ENCODE measurements around the gene TUSC2.
"Not testable (repeated sequence)": the region's sequence is repeated elsewhere in the genome, so short reads cannot be mapped to it uniquely, and the experiment has no call there.

Gene TUSC2

DNA sequence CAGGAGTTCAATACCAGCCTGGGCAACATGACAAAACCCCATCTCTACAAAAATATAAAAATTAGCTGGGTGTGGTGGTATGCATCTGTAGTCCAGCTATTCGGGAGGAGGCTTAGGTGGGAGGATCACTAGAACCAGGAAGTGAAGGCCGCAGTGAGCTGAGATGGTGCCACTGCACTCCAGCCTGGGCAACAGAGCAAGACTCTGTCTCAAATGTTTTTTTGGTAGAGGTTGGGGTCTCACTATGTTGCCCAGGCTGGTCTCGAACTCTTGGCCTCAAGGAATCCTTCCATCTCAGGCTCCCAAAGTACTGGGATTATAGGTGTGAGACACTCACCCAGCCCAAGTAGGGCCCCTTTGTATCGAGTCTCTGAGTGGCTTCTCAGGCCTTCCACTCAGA, 33.9 kb downstream of the TUSC2 start:
- DNase-seq (ENCODE audit: low read depth) = no peak

DNA sequence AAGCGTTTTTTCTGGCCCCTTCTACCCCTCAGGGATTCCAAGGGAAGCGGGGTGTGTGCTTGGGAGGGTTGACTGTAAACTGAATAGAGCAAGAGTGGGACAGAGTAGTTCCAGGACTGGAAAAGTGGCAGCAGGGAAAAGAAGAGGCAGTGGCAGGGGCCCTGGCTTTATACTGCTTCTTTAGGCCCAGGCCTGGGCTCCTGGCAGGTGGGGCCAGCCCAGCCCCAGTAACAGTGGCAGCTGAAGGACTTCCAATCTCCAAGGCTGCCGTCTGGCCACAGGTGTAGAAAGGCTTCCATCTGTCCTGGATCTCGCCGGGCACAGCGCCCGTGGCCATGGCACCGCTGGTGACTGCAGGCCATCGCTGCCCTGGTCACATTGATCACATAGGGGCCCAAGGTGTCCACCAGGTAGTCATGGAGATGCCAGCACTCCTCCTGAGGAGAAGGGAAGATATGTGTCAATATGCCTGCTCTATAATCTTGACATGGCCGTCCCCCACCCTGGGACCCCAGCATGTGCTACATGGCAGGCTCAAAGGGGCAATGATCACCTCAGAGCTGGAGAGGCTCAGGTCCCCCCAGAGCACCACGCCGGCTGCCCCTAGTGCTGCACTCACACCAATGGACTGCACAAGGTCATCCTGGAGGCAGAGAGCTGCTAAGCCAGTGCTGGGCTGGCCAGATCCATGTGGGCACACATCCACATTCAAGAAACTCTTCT, 34.8 kb downstream of the TUSC2 start:
- no peak for DNase-seq (ENCODE audit: low read depth)

DNA sequence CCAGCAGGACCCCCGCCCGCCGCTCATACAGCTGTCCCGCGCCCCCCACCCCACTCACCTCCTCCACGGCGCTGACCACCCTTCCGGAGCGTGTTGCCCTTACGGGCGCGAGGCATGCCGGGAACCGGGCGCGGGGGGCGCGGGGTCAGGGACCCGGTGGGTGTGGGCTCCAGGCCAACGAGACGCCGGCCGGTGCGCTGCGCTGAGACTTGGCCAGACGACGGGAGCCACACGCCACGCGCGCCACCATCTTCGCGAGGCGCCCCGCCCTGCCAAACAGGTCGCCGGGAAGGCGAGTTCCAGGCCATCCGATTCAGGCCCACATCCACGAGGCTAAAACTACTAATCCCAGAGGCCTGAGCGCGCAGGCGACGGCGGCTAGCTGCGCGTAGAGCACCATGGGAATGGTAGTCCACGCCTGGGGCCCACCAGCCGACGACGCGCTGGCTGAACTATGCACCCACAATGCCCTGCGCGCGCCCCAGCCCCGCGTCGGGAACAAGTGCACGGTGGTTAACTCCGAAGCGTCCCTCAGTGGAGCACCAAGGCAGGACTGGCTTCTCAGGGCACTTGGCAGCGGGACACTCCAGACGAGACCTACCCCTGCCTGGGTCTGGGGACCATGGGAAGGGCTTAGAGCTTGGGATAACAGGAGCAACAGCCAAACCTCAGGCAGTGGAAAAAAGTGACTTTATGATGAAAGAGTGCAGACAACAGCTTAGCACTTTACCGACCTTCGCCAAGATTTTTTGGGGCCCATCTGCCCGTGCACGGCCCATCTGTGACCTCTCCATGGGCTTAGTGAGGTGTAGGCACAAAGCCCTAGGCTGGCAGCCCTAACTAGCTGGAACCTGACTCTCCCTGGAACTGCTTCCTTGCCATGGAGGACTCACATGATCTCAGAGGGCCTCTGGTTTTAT, 35.6 kb downstream of the TUSC2 start, which contains the start of gene IFRD2:
Gene IFRD2 (minus strand): TSS at position 271 of the 920 bp plus-strand sequence. CDS start 155 bp downstream, at position 116.
- DNase-seq (ENCODE audit: low read depth) = peak; percentile 92

DNA sequence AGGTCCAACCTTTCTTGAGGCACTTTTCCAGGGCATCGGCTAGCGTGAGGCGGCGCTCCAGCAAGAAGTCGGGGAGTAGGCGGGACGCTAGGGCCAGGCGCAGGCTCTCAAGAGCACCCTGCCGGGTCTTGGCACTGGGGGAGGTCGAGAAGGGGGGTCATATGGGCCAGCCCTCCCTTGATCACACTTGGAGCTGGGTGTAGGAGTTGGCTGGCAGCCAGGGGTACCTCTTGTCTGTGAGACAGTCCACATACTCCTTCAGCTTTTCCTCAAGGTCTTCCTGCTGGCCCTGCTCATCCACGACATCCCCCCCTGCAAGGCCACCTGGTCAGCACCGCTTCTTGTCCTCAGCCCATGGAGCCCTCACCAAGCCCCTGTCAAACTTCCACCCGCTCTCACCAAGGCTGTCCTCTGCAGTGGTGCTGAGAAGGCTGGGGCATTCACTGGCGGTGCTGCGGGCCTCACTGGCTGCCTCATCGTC, 37.8 kb downstream of the TUSC2 start:
- DNase-seq (ENCODE audit: low read depth) = no peak

DNA sequence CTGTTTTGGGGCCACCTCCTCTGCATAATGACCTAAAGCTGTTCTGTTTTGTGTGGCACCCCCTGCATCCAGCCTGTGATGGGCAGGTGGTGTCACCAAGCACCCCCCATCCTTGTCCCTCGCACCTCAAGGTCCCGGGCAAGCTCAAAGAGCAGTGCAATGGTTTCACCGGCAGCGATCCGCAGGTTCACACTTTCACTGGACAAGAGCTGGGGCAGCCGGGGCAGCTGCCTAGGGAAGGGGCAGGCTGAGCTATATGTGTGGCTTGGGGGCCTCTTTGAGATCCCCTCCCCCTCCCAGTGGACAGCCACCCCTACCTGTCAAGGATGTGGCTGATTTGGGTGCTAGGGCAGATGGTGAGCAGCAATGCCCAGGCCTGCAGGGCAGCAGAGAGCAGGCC, 38.9 kb downstream of the TUSC2 start:
- no peak for DNase-seq (ENCODE audit: low read depth)

DNA sequence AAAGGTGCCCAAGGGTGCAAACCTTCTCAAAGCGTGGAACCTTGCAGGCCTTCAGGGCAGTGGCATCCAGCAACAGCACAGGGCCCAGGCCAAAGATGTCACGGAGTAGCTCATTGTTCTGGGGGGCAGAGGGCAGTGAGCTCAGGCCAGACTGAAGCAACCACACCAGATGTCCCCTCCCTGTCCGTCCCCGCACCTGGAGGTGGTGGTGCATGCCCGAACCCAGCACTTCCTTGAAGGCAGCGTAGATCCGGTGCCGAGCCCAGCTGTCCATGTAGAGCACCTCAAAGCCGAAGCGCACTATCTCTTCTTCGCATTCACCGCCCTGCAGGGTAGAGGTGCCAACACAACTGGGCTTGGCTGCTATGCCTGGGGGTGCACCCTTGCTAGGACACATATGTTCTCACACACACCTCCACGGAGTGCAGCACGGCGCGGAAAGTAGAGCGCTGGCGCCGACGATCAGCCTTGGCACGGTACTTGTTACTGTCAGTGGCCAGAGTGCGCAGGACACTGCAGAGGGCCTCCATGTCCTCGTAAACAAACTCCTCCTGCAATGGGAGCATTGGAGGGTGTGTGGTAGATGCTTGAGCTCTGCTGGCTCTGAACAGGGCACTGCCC, 39.5 kb downstream of the TUSC2 start:
- no peak for DNase-seq (ENCODE audit: low read depth)

DNA sequence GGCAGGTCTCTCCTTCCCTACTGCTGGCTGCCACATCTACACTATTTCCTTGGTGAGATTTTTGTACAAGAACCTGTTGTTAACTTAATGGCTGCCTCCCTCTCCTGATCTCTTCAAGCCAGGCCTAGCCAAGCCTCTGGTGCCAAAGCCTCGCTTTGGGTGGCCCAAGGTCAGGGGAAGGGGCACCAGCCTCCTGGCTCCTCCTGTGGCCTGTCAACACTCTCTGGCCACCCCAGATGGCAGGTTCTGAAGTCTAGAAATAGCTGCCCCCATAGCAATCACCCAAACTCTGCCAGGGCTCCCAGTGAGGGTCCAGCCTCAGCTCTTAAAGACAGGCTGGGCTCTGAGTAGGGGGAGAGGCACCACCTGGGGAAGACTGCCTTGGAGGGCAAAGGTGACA, 40.8 kb downstream of the TUSC2 start:
- DNase-seq (ENCODE audit: low read depth) = no peak

DNA sequence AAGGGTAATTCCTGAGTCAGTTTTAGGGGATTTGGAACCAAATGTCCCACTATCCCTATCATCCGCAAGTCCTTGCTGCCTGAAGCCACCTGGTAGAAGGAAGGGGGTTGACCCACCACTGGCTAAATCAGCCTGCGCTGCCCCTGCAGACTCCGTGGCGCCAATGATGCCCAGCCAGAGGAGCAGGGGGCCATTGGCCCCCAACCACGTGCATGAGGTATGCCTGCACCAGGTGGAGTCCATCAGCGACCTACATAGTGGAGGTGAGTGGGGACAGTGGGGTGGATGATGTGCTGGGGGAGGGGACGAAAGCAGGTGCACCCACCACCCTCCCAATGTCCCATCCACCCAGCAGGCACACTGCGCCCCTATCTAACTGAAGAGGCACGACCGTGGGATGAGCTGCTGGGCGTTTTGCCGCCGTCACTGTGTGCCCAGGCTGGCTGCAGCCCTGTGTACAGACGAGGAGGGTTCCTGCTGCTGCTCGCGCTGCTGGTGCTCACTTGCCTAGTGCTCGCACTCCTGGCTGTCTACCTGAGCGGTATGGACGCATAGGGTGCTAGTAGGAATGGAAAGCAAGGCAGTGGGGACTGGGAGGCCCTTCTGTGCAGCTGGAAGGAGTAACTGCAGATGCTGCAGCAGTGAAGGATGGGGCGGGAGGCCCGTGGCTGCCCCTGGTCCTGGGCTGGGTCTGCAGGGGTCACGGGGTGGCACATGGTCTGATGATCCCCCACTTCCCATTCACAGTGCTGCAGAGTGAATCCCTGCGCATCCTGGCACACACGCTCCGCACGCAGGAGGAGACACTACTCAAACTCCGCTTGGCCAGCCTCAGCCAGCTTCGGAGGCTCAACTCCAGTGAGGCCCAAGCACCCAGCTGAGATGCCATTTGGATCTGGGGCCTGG, 41.4 kb downstream of the TUSC2 start:
- no peak for DNase-seq (ENCODE audit: low read depth)

DNA sequence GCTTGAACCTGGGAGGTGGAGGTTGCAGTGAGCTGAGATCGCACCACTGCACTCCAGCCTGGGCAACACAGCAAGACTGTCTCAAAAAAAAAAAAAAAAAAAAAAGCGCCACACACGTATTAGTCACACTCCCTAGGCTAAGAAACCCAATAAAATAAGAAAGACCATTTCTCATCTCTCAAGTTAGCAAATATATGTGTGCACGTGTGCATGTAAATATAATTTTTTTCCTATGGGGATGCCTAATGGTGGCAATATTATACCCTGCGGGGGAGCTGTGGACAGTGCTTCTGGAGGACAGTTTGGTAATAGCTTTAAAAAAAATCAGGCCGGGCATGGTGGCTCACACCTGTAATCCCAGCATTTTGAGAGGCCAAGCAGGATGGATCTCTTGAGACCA, 43.9 kb downstream of the TUSC2 start:
- DNase-seq (ENCODE audit: low read depth) = not testable (repeated sequence)

DNA sequence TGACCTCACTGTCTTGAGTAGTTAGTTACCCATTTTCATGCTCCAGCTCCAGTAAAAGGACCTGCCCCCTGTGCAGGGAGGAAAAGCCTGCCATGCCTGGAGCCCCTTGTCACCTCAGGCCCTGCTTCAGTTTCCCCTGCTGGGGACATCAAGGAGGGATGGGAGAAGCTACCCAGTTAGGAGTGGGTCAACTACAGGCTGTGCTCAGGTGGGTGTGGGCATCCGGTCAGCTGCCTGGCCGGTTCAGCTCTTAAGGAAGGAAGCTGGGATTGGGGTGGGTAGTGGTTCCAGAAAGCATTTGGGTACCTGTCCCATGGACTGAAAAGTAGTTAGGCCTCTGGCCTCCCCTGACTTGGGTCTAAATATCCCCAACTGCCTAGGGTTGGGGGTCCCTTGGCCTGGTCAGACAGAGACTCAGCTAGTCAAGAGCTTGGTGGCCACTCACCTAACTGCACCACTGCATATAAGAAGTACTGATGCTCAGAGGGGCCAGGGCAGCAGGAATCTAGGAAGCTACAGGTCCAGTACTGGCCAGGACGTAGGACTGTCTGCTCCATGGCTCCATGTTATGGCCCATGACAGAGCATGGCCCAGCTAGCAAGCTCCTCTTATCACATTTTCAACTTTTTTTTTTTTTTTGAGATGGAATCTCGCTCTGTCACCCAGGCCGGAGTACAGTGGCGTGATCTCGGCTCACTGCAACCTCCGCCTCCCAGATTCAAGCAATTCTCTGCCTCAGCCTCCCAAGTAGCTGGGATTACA, 48.6 kb downstream of the TUSC2 start:
- no peak for DNase-seq (ENCODE audit: low read depth)

DNA sequence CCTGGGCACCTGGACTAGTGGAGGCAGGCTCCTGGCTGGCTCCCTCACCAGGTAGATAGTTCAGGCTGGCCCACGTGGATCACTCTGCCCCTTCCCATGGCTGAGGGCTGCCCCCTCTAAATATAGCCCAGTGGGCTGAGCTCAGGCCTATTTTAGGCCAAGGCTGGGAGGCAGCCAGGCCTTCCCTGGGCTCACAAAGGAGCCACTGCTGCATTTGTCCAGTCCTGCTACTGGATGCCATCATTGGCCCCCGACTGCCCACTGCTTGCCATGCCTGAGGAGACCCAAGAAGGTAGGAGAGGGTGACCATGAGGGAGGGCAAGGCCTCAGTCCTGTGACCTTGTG, 49.2 kb downstream of the TUSC2 start, which contains the start of gene LSMEM2:
Gene LSMEM2 (plus strand): TSS at position 208 of the 345 bp plus-strand sequence. CDS start 27 bp downstream, at position 235.
- DNase-seq (ENCODE audit: low read depth) = no peak

DNA sequence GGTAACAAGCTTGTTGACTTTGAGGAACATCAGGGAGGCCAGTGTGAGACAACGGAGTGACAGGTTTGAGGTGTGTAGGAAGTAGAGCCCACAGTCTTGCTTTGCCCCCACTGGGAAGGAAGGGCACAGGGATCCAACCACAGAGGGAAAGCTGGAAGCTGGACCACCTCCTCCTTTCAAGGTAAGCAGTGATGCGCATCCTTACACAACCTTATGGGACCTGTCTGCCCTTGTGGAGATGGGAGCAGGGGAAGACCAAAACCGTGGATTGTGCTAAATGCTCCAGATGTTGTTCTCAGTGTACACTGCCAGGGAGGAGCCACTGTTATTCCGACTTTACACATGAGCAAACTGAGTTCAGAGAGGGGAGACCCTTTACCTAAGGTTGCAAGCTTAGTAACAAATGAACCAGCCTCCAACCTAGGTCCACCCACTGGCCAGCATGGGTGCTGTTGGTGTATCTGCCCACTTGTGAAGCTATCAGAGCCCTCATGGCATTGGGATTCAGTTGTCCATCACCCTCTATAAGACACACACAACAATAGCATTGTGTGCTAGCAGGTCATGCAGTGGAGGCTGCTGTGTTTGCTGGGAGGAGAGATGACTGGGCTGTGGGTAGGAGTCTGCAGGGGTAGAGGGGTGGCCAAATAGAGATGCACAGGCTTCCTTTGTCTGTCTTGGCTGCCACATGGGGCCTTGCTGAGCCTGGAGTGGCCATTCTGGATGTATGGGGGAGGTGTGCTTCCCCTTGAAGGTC, 49.7 kb downstream of the TUSC2 start:
- DNase-seq (ENCODE audit: low read depth) = no peak

DNA sequence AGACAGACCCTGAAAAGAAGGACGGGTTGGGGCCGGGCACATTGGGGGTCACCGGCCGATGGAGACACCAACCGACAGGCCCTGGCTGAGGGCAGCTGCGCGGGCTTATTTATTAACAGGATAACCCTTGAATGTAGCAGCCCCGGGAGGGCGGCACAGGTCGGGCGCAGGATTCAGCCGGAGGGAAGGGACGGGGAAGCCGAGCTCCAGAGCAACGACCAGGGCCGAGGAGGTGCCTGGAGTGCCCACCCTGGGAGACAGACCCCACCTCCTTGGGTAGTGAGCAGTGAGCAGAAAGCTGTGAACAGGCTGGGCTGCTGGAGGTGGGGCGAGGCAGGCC, 51.3 kb downstream of the TUSC2 start:
- no peak for DNase-seq (ENCODE audit: low read depth)

DNA sequence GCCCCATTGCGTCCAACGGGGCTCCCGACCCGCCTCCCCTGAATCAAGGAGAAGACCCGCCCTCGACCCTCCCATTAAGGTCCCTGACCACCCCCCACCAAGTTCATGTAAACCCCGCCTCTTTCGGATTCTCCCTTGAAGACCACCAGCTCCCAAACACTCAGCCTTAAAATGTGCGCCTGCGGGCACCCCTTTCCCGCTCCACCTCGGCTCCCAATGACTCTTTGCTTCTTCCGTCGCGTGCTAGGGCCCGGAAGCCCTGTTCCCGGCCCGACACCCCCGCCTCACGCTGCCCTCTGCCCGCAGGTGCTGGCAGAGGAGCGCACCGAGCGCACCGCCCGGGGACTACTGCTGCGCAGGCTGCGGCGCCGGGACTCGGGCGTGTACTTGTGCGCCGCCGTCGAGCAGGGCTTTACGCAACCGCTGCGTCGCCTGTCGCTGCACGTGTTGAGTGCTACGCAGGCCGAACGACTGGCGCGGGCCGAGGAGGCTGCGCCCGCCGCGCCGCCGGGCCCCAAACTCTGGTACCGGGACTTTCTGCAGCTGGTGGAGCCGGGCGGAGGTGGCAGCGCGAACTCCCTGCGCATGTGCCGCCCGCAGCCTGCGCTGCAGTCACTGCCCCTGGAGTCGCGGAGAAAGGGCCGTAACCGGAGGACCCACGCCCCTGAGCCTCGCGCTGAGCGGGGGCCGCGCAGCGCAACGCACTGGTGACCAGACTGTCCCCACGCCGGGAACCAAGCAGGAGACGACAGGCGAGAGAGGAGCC, 51.8 kb downstream of the TUSC2 start:
- DNase-seq (ENCODE audit: low read depth) = no peak

DNA sequence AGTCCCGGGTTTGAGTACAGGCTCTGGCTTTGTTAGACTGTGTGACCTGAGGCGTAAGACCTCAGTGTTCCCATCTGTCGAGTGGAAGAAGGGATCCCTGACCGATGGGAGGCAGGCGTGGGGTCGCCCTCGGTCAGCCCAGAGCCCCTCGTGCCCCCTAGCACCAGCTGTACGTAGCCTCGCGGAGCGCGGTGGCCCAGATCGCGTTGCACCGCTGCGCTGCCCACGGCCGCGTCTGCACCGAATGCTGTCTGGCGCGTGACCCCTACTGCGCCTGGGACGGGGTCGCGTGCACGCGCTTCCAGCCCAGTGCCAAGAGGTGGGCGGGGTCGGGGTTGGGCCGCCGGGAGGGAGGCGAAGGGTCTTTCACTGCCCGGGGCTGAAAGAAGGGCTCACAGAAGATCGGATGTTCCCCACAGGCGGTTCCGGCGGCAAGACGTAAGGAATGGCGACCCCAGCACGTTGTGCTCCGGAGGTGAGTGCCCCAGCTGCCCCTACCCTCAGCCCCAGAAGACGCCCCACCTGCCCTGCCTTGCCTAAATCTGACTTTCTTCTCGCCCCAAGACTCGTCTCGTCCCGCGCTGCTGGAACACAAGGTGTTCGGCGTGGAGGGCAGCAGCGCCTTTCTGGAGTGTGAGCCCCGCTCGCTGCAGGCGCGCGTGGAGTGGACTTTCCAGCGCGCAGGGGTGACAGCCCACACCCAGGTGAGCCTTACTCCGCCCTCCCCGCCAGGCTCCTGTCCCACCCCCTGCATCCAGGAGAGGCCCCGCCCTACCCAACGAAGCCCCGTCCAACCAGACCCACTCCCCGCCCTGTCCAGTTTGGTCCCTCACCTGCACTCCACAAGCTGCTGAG, 52.7 kb downstream of the TUSC2 start:
- no peak for DNase-seq (ENCODE audit: low read depth)
